OCI-LY7 (cell line): ENCODE data around the gene RASSF5.

Experiments used
- CTCF ChIP-seq: fragments of 200-600 bp; sonication (generic); conservative IDR thresholded peaks from 2 replicates; pipeline ENCODE4 v1.5.1; 2014; ENCODE audit warnings: mild to moderate bottlenecking, antibody characterized with exemption, low read length, moderate library complexity, mixed read lengths
- EZH2phosphoT487 ChIP-seq: fragments of 200-600 bp; sonication (generic); IDR thresholded peaks from 2 replicates; pipeline ENCODE4 v1.6.1; 2018; ENCODE audit warnings: low read depth, borderline replicate concordance, mild to moderate bottlenecking, mixed run types, antibody characterized with exemption, low read length, moderate library complexity, mixed read lengths

DNA sequence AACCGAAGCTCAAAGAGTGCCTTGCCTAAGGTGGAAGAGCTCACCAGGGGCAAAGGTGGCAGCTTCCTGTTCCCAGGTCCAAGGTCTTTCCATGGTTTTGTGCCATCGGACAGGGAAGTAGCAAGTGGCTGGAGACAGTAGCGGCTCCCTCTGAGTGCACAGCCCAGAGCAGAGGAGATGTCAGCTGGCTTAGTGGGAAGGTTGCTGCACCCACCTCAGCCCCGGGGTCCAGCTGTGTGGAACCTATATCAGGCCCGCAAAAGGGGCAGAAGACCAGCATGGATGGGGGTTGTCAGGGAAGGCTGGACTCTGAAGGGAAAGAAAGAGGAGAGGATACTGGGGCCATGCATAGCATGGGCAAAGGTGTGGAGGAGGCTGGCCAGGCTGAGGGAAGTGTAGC, 30.2 kb upstream of the RASSF5 start:
- TF ChIP-seq EZH2phosphoT487 (no peak), CTCF (no peak)
